IPS DF 4.7 (cell line): ENCODE measurements around the gene RBM17.
"Not testable (repeated sequence)": the region's sequence is repeated elsewhere in the genome, so short reads cannot be mapped to it uniquely, and the experiment has no call there.

Experiments
- DNase-seq: peaks from one replicate; pipeline ENCODE4 v3.0.0-alpha.2; 2013; ENCODE audit warnings: low spot score; ENCODE audit errors: extremely low read depth

RBM17 gene

DNA sequence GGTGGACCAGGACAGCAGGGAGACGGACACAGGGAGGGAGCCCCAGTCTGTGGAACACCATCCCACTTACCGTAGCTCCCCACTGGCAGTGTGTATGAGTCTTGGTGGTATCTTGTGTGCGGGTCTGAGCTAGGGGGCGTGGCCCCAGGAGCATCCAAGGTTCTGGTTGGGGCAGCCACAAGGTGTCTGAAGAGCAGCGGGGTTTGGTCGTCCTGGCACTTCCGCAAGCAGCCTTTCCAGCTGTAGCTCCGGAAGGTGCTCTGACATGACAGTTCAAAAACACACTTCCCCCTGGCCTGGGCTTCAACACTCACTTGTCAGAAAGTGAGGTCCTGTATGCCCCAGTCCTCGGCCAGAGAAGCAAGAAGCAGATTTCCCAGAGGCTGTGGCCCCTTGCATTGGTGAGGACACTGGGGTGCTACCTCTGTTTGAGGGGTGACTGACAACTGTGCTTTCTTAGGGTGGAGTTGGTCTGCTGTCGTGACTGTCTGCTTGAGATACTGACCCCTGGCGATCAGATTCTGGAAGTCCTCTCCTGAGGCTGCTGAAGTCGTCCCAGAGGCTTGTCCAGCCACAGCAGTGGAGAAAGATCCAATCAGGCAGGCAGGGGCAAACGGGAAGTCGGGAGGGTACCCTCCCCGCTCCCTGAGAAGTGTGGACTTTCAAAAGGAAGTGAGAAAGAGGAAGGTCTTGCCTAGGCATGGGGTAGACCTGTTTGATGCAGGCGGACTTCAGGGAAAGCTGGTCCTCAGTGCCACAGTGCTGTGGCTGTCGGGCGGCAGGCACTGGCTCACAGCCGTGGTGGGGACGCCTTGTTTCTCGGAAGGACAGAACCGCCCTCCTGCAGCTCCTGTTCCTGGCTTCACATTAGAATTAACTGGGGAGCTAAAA is 62.5 kb downstream of the RBM17 start:
- peak; percentile 79 for DNase-seq

DNA sequence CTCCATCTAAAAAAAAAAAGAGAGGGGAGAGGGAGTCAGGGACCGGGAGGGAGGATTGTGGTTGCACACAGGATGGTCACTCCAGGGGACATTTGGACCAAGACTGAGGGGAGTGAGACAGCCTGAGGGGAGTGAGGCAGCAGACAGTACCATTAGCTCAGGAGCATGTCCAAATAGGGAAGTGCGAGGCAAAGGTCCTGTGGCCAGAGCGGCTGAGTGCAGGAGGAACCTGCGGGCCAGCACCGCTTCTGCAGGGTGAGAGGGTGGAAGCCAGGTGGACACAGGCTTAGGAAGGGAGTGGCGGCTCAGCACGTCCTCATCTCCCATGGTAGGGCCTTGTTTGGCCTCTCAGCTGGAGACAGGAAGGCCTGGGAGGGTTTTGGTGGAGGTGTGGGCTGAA is 65.0 kb downstream of the RBM17 start:
- no peak for DNase-seq

DNA sequence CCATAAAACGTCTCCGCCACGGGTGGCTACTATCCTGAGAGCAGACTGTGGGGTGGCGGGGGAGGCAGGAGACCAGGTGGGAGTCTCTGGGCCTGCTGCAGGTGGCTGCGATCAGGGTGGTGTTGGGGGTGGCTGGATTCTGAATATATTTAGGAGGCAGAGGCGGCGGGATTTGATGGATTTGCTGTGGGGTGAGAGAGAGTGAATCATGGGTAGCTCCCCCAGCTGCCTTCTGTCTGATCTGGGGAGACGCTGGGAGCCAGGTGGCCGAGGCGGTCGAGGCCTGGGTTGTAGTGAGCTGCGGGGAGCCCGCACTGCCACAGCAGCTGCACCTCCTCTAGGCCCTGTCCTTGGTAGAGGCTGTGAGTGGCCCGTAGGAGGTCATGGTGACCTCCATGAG is 65.7 kb downstream of the RBM17 start:
- no peak for DNase-seq

DNA sequence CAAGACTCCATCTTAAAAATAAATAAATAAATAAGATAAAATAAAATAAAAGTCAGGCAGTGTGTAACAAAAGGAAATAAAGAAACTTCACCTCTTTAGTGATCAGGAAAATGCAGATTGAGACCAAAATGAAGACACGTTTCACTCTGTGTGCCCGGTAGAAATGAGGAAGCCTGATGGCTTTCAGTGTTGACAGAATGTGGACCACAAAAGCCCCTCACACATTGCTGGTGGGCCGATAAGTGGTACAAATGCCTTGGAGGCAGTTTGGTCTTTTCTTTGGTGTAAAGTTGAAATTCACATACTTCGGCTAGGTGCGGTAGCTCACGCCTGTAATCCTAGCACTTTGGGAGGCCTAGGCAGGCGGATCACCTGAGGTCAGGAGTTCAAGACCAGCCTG is 69.4 kb downstream of the RBM17 start:
- no peak for DNase-seq

DNA sequence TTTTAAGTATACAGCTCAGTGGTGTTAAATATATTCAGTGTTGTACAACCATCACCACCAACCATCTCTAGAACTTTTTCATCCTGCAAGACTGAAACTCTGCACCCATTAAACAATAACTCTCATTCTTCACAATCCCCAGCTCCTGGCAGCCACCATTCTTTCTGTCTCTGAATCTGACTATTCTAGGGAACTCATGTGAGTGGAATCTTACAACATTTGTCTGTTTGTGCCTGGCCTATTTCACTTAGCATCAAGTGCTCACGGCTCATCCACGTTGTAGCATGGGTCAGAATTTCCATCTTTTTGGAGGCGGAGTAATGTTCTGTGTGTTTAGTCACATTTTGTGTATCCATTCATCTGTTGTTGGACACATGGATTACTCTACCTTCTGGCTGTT is 73.1 kb downstream of the RBM17 start:
- DNase-seq = no peak

DNA sequence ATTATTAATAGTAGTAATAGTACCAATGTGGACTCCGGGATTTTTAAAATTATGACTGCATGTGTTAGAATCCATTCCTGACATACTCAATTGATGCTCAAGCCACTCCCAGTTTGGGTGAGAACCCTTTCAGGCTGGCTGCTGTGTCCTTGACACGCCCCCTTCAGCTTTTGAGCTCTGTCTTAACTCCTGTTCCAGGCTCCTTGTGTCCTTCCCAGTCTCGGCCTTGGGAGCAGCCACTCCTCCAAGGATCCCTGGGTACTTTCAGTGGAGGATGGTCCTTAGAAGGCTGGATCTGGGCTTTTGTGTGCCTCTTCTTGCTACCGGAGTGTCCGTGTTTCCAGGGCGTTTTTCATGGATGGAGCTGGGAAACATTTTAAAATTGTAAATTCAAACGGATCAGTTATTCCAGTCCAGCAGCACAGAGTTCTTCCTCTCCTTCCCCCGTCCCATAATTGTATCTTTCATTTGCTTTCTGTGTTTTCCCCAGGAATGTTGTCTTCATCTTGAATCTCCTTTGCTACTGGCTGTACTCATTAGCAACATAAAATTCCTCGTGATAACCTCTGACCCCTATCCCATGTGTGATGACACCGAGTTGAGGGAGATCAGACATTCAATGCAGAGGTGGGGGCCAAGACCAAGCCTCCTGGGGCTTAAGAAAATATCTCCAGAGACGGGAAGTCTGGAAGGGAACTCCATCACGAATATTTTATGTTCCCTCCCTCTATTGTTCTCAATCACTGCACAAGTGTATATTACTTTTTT is 73.9 kb downstream of the RBM17 start:
- DNase-seq = no peak

DNA sequence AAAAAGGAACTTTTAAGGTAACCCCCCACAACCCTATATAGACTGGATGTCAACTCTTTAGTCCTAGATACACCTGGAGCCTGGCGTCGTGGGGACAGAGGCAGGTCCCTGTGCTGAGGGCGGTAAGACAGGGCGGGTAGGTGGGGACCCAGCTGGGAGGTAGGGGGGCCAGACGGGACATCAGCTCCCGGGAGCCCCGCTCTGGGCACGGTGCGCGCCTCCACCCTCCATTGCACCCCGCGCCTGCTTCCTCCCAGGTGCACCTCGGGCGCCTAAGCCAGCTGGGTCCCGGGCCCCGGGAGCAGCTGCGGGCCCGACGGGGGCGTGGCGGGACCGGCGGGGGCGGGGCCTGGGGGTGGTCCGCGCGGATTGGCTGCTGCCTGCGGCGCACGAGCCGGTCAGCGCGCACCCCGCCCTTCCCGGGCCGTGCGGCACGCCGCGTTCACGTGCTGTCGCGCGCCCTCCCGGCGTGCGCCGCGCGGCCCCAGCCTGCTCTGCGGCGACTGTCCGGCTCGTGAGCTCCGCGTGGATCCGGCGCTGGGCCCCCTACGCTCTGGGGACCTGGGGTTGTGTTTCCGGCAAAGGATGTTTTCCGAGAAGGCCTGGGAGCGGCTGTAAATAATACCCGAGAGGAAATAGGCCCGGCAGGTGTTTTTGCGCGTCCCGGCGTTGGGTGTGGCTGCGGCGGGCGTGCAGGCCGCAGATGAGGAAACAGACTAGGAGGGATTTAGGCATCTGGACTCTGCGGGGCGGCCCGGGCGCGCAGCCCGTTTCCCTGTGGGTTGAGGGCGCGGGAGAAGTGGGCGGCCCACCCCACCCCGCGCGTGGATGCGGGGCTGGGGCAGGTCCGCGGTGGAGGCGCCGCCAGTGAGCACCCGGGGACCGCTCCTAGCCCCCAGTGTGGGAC is 74.8 kb downstream of the RBM17 start:
- DNase-seq = no peak

DNA sequence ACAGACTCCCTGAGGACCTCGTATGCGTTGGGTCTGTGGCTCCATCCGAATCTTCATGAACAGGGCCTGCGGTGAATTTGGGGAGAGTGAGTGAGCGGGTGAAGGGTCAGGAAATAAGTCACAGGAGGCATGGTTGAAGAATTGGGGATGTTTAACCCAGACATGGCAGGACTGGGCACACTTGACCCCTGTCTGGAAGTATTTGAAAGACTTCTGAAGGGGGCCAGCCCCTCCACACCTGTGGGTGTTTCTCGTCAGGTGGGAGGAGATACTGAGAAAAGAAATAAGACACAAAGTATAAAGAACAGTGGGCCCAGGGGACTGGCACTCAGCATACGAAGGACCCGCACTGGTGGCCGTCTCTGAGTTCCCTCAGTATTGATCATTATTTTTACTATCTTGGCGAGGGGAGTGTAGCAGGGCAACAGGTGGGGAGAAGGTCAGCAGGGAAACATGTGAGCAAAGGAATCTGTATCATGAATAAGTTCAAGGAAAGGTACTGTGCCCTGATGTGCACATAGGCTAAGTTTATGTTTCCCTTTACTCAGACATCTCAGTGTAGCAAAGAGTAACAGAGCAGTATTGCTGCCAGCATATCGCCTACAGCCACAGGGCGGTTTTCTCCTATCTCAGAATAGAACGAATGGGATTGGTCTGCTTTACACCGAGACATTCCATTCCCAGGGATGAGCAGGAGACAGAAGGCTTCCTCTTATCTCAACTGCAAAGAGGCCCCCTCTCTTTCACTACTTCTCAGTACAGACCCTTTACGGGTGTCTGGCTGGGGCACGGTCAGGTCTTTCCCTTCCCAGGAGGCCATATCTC is 75.6 kb downstream of the RBM17 start:
- no peak for DNase-seq

DNA sequence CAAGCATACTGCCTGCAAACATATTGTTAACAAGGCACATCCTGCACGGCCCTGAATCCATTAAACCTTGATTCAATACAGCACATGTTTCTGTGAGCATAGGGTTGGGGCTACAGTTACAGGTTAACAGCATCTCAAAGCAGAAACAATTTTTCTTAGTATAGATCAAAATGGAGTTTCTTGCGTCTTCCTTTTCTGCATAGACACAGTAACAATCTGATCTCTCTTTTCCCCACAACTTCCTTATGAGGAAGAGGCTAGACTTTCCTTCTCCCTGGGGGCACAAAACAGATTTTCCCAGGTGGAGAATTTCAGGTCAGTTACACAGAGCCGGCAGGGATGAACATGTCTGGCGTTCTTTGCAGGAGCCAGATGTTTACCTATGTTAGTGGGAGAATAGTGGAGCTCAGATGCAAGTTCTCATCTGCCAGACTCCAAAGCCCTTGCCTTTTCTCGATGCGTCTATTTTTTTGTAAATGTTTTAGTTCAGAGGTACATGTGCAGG is 76.4 kb downstream of the RBM17 start:
- DNase-seq = no peak

DNA sequence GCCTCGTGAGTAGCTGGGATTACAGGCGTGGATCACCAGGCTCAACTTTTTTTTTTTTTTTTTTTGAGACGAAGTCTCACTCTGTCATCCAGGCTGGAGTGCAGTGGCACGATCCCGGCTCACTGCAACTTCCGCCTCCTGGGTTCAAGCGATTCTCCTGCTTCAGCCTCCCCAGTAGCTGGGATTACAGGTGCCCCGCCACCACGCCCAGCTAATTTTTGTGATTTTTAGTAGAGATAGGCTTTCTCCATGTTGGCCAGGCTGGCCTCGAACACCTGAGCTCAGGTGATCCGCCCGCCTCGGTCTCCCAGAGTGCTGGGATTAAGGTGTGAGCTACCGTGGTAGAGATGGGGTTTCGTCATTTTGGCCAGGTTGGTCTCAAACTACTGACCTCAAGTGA is 77.1 kb downstream of the RBM17 start:
- DNase-seq = not testable (repeated sequence)
